HepG2 (cell line): ENCODE data around the gene TNS4. TPM values are rescaled to one million over a fixed set of nuclear protein-coding genes. Genes with fewer than 3 reads are reported as not detected.

ENCODE experiments used
- GATAD1 ChIP-seq: IDR thresholded peaks from 2 replicates; pipeline ENCODE4 v1.6.1; 2016; ENCODE audit warnings: missing genetic modification reagents, missing compliant biosample characterization
- HNF4G ChIP-seq, 2 experiments: sonication (generic) in 1 of 2; formaldehyde crosslinking in 1 of 2; IDR thresholded peaks; 2 replicates each; pipeline versions ENCODE4 v1.4.0 to v1.6.1; 2011 to 2020; ENCODE audit warnings: borderline replicate concordance in 2 of 2, low read depth in 2 of 2, mild to moderate bottlenecking in 2 of 2, low read length in 1 of 2, missing genetic modification reagents in 1 of 2, moderate library complexity in 1 of 2
- IRF2 ChIP-seq: IDR thresholded peaks from 2 replicates; pipeline ENCODE4 v1.6.1; 2018; ENCODE audit warnings: missing genetic modification reagents, missing compliant biosample characterization
- MAZ ChIP-seq, 2 experiments: sonication (generic) in 1 of 2; formaldehyde crosslinking in 1 of 2; IDR thresholded peaks; 2 replicates each; pipeline versions ENCODE4 v1.5.0 to v1.6.1; 2012 to 2020; ENCODE audit warnings: low read depth in 2 of 2, mild to moderate bottlenecking in 2 of 2, borderline replicate concordance in 1 of 2, improper control_type of control experiment in 1 of 2, low read length in 1 of 2, missing genetic modification reagents in 1 of 2, moderate library complexity in 1 of 2
- NFYB ChIP-seq: sonication (generic); formaldehyde crosslinking; IDR thresholded peaks from 2 replicates; pipeline ENCODE4 v1.4.0; 2020; ENCODE audit warnings: missing genetic modification reagents
- TP53 ChIP-seq: sonication (generic); formaldehyde crosslinking; conservative IDR thresholded peaks from 2 replicates; pipeline ENCODE4 v1.4.0; 2020; ENCODE audit warnings: missing genetic modification reagents
- YEATS4 ChIP-seq: sonication (generic); formaldehyde crosslinking; IDR thresholded peaks from 2 replicates; pipeline ENCODE4 v1.4.0; 2020; ENCODE audit warnings: missing genetic modification reagents, borderline replicate concordance
- ZNF326 ChIP-seq: sonication (generic); formaldehyde crosslinking; IDR thresholded peaks from 2 replicates; pipeline ENCODE4 v1.4.0; 2020; ENCODE audit warnings: missing genetic modification reagents, borderline replicate concordance
- ZNF343 ChIP-seq: sonication (generic); formaldehyde crosslinking; IDR thresholded peaks from 2 replicates; pipeline ENCODE4 v1.4.0; 2020; ENCODE audit warnings: mild to moderate bottlenecking, missing genetic modification reagents
- ZNF441 ChIP-seq: sonication (generic); formaldehyde crosslinking; IDR thresholded peaks from 2 replicates; pipeline ENCODE4 v1.7.0; 2021; ENCODE audit warnings: missing genetic modification reagents, borderline replicate concordance
- ZNF772 ChIP-seq: sonication (generic); formaldehyde crosslinking; IDR thresholded peaks from 2 replicates; pipeline ENCODE4 v1.5.0; 2020; ENCODE audit warnings: mild to moderate bottlenecking, missing genetic modification reagents
- ZNF878 ChIP-seq: sonication (generic); formaldehyde crosslinking; IDR thresholded peaks from 2 replicates; pipeline ENCODE4 v1.8.1; 2023; ENCODE audit warnings: mild to moderate bottlenecking, missing genetic modification reagents, moderate library complexity
- ZSCAN21 ChIP-seq: sonication (generic); formaldehyde crosslinking; IDR thresholded peaks from 2 replicates; pipeline ENCODE4 v1.8.0; 2022; ENCODE audit warnings: mild to moderate bottlenecking, missing genetic modification reagents, moderate library complexity, borderline replicate concordance
- polyA plus RNA-seq, 8 experiments: library from polyadenylated mRNA; depleted of rRNA in 3 of 8; stranded (reverse) in 7 of 8; unstranded in 1 of 8; fragments of >200 nt; fragmentation: Illumina TruSeq in 4 of 8; extraction: Trizol in 4 of 8; gene quantifications; 2 replicates each; pipeline versions ENCODE4 v1.2.1 to v1.2.3, GENCODE V29; 2011 to 2016; ENCODE audit warnings: low read depth in 4 of 8, missing spikeins in 1 of 8, mixed read lengths in 1 of 8; ENCODE audit not compliant: insufficient read depth in 1 of 8
- total RNA-seq, 5 experiments: library from RNA; depleted of rRNA; stranded (reverse); fragments of >200 nt; fragmentation: Illumina TruSeq; extraction: Trizol; gene quantifications; 2 replicates each; pipeline ENCODE4 v1.2.3, GENCODE V29; 2016; ENCODE audit warnings: low read depth in 1 of 5
- TF ChIP-seq, protein P1 (sequence below): sonication (generic); formaldehyde crosslinking; IDR thresholded peaks from 2 replicates; pipeline ENCODE4 v1.8.1; 2022; ENCODE audit warnings: low read depth, mild to moderate bottlenecking, missing genetic modification reagents
- TF ChIP-seq, protein P2 (sequence below): sonication (generic); formaldehyde crosslinking; IDR thresholded peaks from 2 replicates; pipeline ENCODE4 v1.5.1; 2020; ENCODE audit warnings: mild to moderate bottlenecking, missing genetic modification reagents, moderate library complexity

Gene TNS4
- total and polyA plus RNA-seq, 2 of the 13 experiments (the other 11 are each of a cell fraction or from before 2014, with no cell fraction given) = 0.58 to 2.1 TPM

DNA sequence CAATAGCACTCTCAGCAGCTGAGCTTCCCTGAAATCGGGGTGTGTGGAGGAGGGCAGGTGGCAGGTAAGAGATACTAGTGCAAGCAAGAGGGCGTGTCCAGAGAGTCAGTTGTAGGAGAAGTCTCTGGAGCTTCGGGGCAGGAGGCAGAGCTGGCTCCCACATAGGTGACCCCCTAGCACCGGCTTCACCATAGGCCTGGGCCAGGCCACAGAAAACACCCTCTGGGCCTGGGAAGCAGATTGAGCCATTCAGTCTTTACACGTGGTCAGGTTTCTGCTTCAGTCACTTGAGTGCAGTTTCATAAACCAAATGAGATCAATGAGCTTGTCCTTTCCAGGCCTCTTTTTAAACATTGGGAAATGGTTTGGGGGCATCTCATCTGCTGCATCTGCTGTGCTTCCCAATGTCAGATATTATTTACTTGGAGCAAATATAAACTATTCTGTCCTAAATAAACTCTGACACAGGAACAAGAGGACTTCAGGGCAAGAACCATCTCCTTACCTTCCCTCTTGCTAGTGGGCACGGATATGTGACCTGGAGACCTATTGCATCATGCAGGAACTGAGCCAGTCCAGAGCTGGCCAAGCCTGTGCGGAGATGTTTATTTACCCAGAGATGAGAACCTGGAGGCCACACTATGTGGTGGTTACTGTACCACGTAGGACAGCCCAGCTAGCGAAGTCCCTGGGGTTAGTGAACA, 47.7 kb upstream of the TNS4 start (continued):
- TF ChIP-seq, protein P1, sequence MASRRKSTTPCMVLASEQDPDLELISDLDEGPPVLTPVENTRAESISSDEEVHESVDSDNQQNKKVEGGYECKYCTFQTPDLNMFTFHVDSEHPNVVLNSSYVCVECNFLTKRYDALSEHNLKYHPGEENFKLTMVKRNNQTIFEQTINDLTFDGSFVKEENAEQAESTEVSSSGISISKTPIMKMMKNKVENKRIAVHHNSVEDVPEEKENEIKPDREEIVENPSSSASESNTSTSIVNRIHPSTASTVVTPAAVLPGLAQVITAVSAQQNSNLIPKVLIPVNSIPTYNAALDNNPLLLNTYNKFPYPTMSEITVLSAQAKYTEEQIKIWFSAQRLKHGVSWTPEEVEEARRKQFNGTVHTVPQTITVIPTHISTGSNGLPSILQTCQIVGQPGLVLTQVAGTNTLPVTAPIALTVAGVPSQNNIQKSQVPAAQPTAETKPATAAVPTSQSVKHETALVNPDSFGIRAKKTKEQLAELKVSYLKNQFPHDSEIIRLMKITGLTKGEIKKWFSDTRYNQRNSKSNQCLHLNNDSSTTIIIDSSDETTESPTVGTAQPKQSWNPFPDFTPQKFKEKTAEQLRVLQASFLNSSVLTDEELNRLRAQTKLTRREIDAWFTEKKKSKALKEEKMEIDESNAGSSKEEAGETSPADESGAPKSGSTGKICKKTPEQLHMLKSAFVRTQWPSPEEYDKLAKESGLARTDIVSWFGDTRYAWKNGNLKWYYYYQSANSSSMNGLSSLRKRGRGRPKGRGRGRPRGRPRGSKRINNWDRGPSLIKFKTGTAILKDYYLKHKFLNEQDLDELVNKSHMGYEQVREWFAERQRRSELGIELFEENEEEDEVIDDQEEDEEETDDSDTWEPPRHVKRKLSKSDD (CRISPR knock-in tag) = peak; percentile 89; the same call in 1 of the 2 replicates
- peak; percentile 98 for TF ChIP-seq IRF2 (CRISPR knock-in tag)
- peak; percentile 65 for TF ChIP-seq YEATS4
- 0 out of 2 replicates have a peak, but pooled peaks have one; percentile 31 for TF ChIP-seq ZNF343 (CRISPR knock-in tag)
- TF ChIP-seq ZSCAN21 = peak; percentile 90
- peak; percentile 83 for TF ChIP-seq GATAD1
- TF ChIP-seq, protein P2, sequence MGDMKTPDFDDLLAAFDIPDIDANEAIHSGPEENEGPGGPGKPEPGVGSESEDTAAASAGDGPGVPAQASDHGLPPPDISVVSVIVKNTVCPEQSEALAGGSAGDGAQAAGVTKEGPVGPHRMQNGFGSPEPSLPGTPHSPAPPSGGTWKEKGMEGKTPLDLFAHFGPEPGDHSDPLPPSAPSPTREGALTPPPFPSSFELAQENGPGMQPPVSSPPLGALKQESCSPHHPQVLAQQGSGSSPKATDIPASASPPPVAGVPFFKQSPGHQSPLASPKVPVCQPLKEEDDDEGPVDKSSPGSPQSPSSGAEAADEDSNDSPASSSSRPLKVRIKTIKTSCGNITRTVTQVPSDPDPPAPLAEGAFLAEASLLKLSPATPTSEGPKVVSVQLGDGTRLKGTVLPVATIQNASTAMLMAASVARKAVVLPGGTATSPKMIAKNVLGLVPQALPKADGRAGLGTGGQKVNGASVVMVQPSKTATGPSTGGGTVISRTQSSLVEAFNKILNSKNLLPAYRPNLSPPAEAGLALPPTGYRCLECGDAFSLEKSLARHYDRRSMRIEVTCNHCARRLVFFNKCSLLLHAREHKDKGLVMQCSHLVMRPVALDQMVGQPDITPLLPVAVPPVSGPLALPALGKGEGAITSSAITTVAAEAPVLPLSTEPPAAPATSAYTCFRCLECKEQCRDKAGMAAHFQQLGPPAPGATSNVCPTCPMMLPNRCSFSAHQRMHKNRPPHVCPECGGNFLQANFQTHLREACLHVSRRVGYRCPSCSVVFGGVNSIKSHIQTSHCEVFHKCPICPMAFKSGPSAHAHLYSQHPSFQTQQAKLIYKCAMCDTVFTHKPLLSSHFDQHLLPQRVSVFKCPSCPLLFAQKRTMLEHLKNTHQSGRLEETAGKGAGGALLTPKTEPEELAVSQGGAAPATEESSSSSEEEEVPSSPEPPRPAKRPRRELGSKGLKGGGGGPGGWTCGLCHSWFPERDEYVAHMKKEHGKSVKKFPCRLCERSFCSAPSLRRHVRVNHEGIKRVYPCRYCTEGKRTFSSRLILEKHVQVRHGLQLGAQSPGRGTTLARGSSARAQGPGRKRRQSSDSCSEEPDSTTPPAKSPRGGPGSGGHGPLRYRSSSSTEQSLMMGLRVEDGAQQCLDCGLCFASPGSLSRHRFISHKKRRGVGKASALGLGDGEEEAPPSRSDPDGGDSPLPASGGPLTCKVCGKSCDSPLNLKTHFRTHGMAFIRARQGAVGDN = peak; percentile 93
- peak; percentile 90 for TF ChIP-seq ZNF441 (CRISPR knock-in tag)
- TF ChIP-seq ZNF878 (CRISPR knock-in tag) = peak; percentile 95; the same call in 1 of the 2 replicates
- TF ChIP-seq TP53 (CRISPR knock-in tag) = 0 out of 2 replicates have a peak, but pooled peaks have one; percentile 52
- peak; percentile 77 for TF ChIP-seq HNF4G (IDR thresholded peaks at IDR 0.05; ENCODE audit: borderline replicate concordance, low read depth, low read length)
- TF ChIP-seq HNF4G (CRISPR knock-in tag; IDR thresholded peaks at IDR 0.05; ENCODE audit: borderline replicate concordance, low read depth) = peak; percentile 85
- no peak for TF ChIP-seq MAZ (IDR thresholded peaks at IDR 0.05; ENCODE audit: borderline replicate concordance, low read depth, low read length)
- TF ChIP-seq MAZ (CRISPR knock-in tag; IDR thresholded peaks at IDR 0.05; ENCODE audit: low read depth) = peak; percentile 45; the same call in 1 of the 2 replicates
- no peak for TF ChIP-seq ZNF326 (CRISPR knock-in tag)
- peak; percentile 84; the same call in 1 of the 2 replicates for TF ChIP-seq ZNF772 (CRISPR knock-in tag)
- 0 out of 2 replicates have a peak, but pooled peaks have one; percentile 23 for TF ChIP-seq NFYB (CRISPR knock-in tag)
